GM23338 (cell line): ENCODE data around the gene KPNA4. TPM values are rescaled to one million over a fixed set of nuclear protein-coding genes. Genes with fewer than 3 reads are reported as not detected.

Experiments
- ATAC-seq: fragments of 200-7000 bp; cut with Tn5 transposase; 3 replicates; pipeline ENCODE4 v1.9.1; 2020
- DNase-seq: peaks from one replicate; pipeline ENCODE4 v3.0.0-alpha.2; 2015; ENCODE audit warnings: low spot score
- H2AFZ ChIP-seq: fragments of 200-600 bp; sonication (generic); 2 replicates; pipeline ENCODE4 v1.8.0; 2016; ENCODE audit warnings: antibody characterized with exemption, mild to moderate bottlenecking, moderate library complexity
- H3F3A ChIP-seq: fragments of 200-600 bp; sonication (generic); replicated peaks from 2 replicates; pipeline ENCODE4 v1.8.0; 2017; ENCODE audit warnings: antibody characterized with exemption, mixed run types, low read depth
- H3K27ac ChIP-seq: fragments of 200-600 bp; sonication (generic); 2 replicates; pipeline ENCODE4 v1.6.1; 2016; ENCODE audit warnings: low read depth
- H3K27me3 ChIP-seq: fragments of 200-600 bp; sonication (generic); 2 replicates; pipeline ENCODE4 v1.8.0; 2016; ENCODE audit warnings: mild to moderate bottlenecking, mixed run types, moderate library complexity; ENCODE audit not compliant: insufficient read depth
- H3K36me3 ChIP-seq: fragments of 200-600 bp; sonication (generic); 2 replicates; pipeline ENCODE4 v1.8.0; 2016; ENCODE audit warnings: mild to moderate bottlenecking; ENCODE audit not compliant: insufficient read depth
- H3K4me1 ChIP-seq: fragments of 200-600 bp; sonication (generic); 2 replicates; pipeline ENCODE4 v1.8.0; 2016; ENCODE audit warnings: mild to moderate bottlenecking, moderate library complexity; ENCODE audit not compliant: insufficient read depth
- H3K4me2 ChIP-seq: fragments of 200-600 bp; sonication (generic); 2 replicates; pipeline ENCODE4 v1.7.1; 2017; ENCODE audit warnings: mixed run types
- H3K4me3 ChIP-seq: fragments of 200-600 bp; sonication (generic); 2 replicates; pipeline ENCODE4 v1.6.1; 2016; ENCODE audit warnings: mixed run types
- H3K79me2 ChIP-seq: fragments of 200-600 bp; sonication (generic); replicated peaks from 2 replicates; pipeline ENCODE4 v1.8.0; 2017; ENCODE audit warnings: mild to moderate bottlenecking; ENCODE audit not compliant: insufficient read depth
- H3K9me2 ChIP-seq: fragments of 200-600 bp; sonication (generic); 2 replicates; pipeline ENCODE4 v1.8.0; 2017; ENCODE audit not compliant: insufficient read depth
- H4K20me1 ChIP-seq: fragments of 200-600 bp; sonication (generic); replicated peaks from 2 replicates; pipeline ENCODE4 v1.8.0; 2017; ENCODE audit warnings: mild to moderate bottlenecking; ENCODE audit not compliant: insufficient read depth
- H3K27ac Mint-ChIP-seq: 2 replicates; pipeline ENCODE4 v1.8.0; 2020; ENCODE audit warnings: inconsistent platforms, mild to moderate bottlenecking, moderate library complexity, mixed read lengths
- H3K27me3 Mint-ChIP-seq: 3 replicates; pipeline ENCODE4 v1.8.0; 2022; ENCODE audit warnings: low read depth, mild to moderate bottlenecking, moderate library complexity, mixed read lengths, inconsistent platforms; ENCODE audit not compliant: insufficient read depth, poor library complexity
- H3K36me3 Mint-ChIP-seq: 3 replicates; pipeline ENCODE4 v1.8.0; 2021; ENCODE audit warnings: low read depth, mild to moderate bottlenecking, inconsistent platforms, moderate library complexity, mixed read lengths
- H3K4me1 Mint-ChIP-seq: 3 replicates; pipeline ENCODE4 v1.8.0; 2020; ENCODE audit warnings: mild to moderate bottlenecking, inconsistent platforms, mixed read lengths
- H3K4me3 Mint-ChIP-seq: 3 replicates; pipeline ENCODE4 v1.8.0; 2021; ENCODE audit warnings: moderate library complexity, mild to moderate bottlenecking, inconsistent platforms, mixed read lengths
- H3K9me3 Mint-ChIP-seq: 3 replicates; pipeline ENCODE4 v1.8.0; 2020; ENCODE audit warnings: moderate library complexity, mild to moderate bottlenecking, inconsistent platforms, mixed read lengths
- CREB1 ChIP-seq: fragments of 250-450 bp; sonication (Bioruptor Pico); IDR thresholded peaks from 2 replicates; pipeline ENCODE4 v1.5.0; 2020; ENCODE audit warnings: low read depth, mild to moderate bottlenecking, moderate library complexity
- CTCF ChIP-seq, 2 experiments: fragments of 200-600 bp in 1 of 2; sonication (generic) in 1 of 2; conservative IDR thresholded peaks; 2 replicates each; pipeline versions ENCODE4 v1.5.1 to v1.6.1; 2016 to 2017; ENCODE audit warnings: antibody characterized with exemption in 2 of 2, low read depth in 2 of 2, mild to moderate bottlenecking in 2 of 2, moderate library complexity in 1 of 2
- EZH2 ChIP-seq: fragments of 200-600 bp; sonication (generic); IDR thresholded peaks from one replicate; pipeline ENCODE4 v1.8.0; 2017; ENCODE audit warnings: antibody characterized with exemption, mild to moderate bottlenecking, low read depth; ENCODE audit not compliant: unreplicated experiment
- EZH2phosphoT487 ChIP-seq: fragments of 200-600 bp; sonication (generic); IDR thresholded peaks from one replicate; pipeline ENCODE4 v1.8.1; 2018; ENCODE audit warnings: antibody characterized with exemption; ENCODE audit not compliant: unreplicated experiment
- NANOG ChIP-seq: IDR thresholded peaks from 2 replicates; pipeline ENCODE4 v1.6.1; 2016; ENCODE audit warnings: antibody characterized with exemption, borderline replicate concordance
- POLR2AphosphoS5 ChIP-seq: IDR thresholded peaks from 2 replicates; pipeline ENCODE4 v1.6.1; 2016; ENCODE audit warnings: antibody characterized with exemption, low read depth
- STAT1 ChIP-seq: IDR thresholded peaks from one replicate; pipeline ENCODE4 v1.6.1; 2016; ENCODE audit warnings: antibody characterized with exemption; ENCODE audit not compliant: unreplicated experiment
- ZNF462 ChIP-seq: fragments of 250-450 bp; sonication (Bioruptor Pico); IDR thresholded peaks from 2 replicates; pipeline ENCODE4 v1.5.0; 2020; ENCODE audit warnings: mild to moderate bottlenecking, moderate library complexity
- polyA plus RNA-seq: library from polyadenylated mRNA; unstranded; fragments of >200 nt; fragmentation: Nextera tagmentation; extraction: Ambion mirVana; gene quantifications from 2 replicates; pipeline ENCODE4 v1.2.1, GENCODE V29; 2016
- total RNA-seq: library from RNA; depleted of rRNA; stranded (reverse); fragments of >200 nt; shearing (Covaris generic); gene quantifications from 2 replicates; pipeline ENCODE4 v1.2.3, GENCODE V29; 2014

Gene KPNA4
- total and polyA plus RNA-seq, 2 experiments from 2014 or later: 17.8 to 36.2 TPM

DNA sequence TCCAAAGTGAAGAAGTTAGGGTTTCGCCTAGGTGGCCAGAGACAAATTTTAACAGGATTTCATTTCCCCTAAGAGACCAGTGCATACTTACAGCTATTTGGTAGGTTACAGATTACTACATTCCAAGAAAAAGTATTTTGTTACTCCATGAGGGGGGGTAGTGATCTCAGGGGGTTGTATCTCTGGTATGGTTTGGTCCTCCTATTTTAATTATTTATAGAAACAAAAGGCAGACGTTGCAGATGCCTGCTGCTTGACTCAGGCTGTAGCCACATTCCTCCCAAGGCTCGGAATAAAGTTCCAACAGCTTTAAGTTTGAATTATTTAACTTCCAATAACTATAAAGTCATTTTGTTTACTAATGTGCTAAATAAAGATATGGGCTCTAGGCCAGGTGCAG is 114.5 kb downstream of the KPNA4 start:
- Mint-ChIP-seq H3K9me3 (no peaks in the 10 kb centered on the region), H3K27me3 (peaks cover 2% of the 10 kb centered on the region), H3K36me3 (peaks cover 26% of the 10 kb centered on the region), H3K4me1 (peaks cover 16% of the 10 kb centered on the region), H3K27ac (peak overlapping the region; percentile 99), H3K4me3 (peak overlapping the region; percentile 97)
- peaks cover 8% of the 10 kb centered on the region; the same call in 1 of the 2 replicates for H3K36me3 ChIP-seq
- H3K4me1 ChIP-seq: peaks cover 10% of the 10 kb centered on the region
- ATAC-seq (no peak), DNase-seq (peak; percentile 35)
- peak overlapping the region; percentile 98 for H3K27ac ChIP-seq
- no peaks in the 10 kb centered on the region for H3K9me2 ChIP-seq
- H3K79me2 ChIP-seq: peaks cover 33% of the 10 kb centered on the region
- H3K4me2 ChIP-seq: peak overlapping the region; percentile 82
- H3K27me3 ChIP-seq: no peaks in the 10 kb centered on the region
- H4K20me1 ChIP-seq: peaks cover 3% of the 10 kb centered on the region; the same call in 1 of the 2 replicates
- no peak for TF ChIP-seq STAT1
- TF ChIP-seq EZH2phosphoT487: no peak
- TF ChIP-seq POLR2AphosphoS5: no peak
- TF ChIP-seq EZH2: no peak
- TF ChIP-seq CTCF (conservative IDR thresholded peaks at IDR 0.05; ENCODE audit: low read depth in 2 of 2): no peak
- TF ChIP-seq CREB1 (CRISPR knock-in tag): no peak
- H3F3A ChIP-seq: no peaks in the 10 kb centered on the region
- H3K4me3 ChIP-seq: peak overlapping the region; percentile 65
- H2AFZ ChIP-seq: no peak overlapping the region

DNA sequence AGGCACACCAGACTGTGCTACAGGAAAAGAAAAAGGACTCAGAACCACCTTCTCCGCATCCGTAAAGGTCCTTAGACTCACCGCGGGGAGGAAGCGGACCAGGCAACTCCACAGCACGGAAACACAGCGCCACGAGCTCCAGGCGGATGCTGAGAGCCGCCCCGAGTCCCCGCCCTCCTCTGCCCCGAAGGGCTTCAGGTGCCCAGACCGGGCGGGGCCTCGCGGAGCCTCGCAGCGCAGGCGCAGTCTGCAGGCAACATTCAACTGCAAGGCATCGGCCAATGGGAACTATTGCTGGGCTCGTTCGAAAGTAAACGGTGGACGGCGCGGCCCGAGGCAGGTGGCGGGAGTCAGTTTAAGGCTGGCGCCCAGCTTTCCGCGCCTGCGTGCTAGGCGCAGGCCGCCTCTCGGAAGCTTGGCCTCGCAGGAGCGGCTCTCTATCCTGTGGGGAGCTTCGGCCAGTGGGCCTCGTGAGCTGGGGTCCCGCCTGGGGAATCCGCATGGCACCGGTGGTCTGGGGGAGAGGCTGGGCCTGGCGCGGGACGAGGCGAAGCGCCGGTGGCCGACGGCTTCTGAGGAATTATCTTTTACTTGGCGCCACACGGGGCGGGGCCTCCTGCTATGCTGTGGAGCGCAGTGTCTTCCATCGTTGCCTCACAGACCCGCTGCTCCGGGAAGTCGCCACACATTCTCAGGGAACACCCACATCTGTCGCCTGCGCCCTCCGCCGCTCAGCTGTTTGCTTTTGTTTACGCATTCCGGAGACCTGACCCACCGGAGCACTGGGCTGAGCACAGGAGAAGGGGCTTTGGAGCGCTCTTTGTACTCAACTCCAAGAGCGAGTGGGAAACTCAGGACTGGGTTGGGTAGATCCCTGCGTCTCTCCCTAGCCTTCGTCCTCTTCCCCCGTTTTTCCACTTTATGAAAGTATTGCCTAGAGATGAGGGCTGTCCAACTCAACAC is 115.5 kb downstream of the KPNA4 start, which contains the start of gene TRIM59:
TRIM59 (minus strand) TSS at position 151 of the 963 bp plus-strand sequence. CDS start 10,603 bp downstream, outside the sequence.
- H3K9me3 Mint-ChIP-seq: no peaks in the 10 kb centered on the region
- H3K4me1 Mint-ChIP-seq: peaks cover 16% of the 10 kb centered on the region
- Histone ChIP-seq H3F3A (no peaks in the 10 kb centered on the region), H2AFZ (peak within 1 kb of the TSS; percentile 38; the same call in 1 of the 2 replicates), H3K4me1 (peaks cover 10% of the 10 kb centered on the region), H3K27me3 (no peaks in the 10 kb centered on the region), H3K4me2 (peak within 1 kb of the TSS; percentile 82), H3K9me2 (no peaks in the 10 kb centered on the region), H4K20me1 (peaks cover 3% of the 10 kb centered on the region; the same call in 1 of the 2 replicates), H3K4me3 (peak within 1 kb of the TSS; percentile 65), H3K27ac (peak within 1 kb of the TSS; percentile 98), H3K79me2 (peaks cover 43% of the 10 kb centered on the region), H3K36me3 (peaks cover 8% of the 10 kb centered on the region; the same call in 1 of the 2 replicates)
- H3K27ac Mint-ChIP-seq: peak within 1 kb of the TSS; percentile 99
- peak; percentile 87 for ATAC-seq
- peaks cover 36% of the 10 kb centered on the region for H3K36me3 Mint-ChIP-seq
- peak; percentile 99 for DNase-seq
- peaks cover 2% of the 10 kb centered on the region for H3K27me3 Mint-ChIP-seq
- peak within 1 kb of the TSS; percentile 97 for H3K4me3 Mint-ChIP-seq
- TF ChIP-seq CTCF (conservative IDR thresholded peaks at IDR 0.05; ENCODE audit: low read depth in 2 of 2): no peak
- 0 out of 2 replicates have a peak, but pooled peaks have one; percentile 1 for TF ChIP-seq CREB1 (CRISPR knock-in tag)
- no peak for TF ChIP-seq NANOG
- no peak for TF ChIP-seq ZNF462 (CRISPR knock-in tag)
- TF ChIP-seq POLR2AphosphoS5: peak; percentile 96
